ENCODE results near the gene MCHR2.

MCHR2 gene

GRCh38 chr6:99901596-99902384, 92.2 kb downstream of the MCHR2 start:
- no peak for DNase-seq

- no peak for DNase-seq
Measured at GRCh38 chr6:99894815-99895214, 99.2 kb downstream of the MCHR2 start.

GRCh38 chr6:99887066-99887465, 107.0 kb downstream of the MCHR2 start:
- DNase-seq: no peak

GRCh38 chr6:99885051-99885450, 109.0 kb downstream of the MCHR2 start:
- no peak for DNase-seq

GRCh38 chr6:99882128-99882702, 111.8 kb downstream of the MCHR2 start:
- DNase-seq: peak; percentile 46

GRCh38 chr6:99879431-99879830, 114.6 kb downstream of the MCHR2 start:
- DNase-seq: no peak

DNA sequence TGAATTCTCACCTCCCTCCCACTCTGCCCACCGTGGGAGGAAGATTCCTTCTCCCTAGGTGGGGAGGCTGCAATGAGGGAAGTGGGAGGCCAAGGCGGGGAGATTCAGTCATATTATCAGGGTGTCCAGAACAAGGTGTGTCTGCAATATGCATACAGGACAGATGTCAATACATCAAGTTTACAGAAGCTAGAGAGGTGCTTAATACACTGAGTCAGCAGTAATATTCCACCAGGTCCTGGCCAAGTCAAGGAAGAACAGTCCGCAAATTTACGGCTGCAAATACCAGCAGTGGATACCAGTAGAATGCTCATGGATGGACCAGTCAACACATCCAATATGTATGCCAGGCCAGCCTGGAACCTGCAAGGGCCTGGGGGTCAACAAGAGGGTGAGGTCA, 119.0 kb downstream of the MCHR2 start:
- no peak for DNase-seq

DNA sequence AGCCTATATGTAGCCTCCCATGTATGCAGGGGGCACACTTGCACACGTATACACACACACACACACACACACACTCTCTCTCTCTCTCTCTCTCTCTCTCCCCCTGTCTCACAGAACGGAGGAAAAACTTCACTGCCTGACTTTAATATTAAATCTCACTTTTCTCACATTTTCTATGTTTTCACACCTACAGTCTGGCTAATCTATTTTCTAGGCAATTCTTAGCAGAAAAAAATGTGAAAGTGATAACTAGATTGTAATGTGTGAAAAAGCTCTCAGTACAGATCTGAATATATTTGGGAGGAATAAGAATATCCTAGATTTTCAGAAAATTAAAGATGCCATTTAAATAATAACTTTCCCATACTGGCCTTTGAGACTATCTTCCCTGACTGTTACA, 120.9 kb downstream of the MCHR2 start:
- no peak for DNase-seq

- DNase-seq: no peak
Measured at GRCh38 chr6:99871641-99872040, 122.4 kb downstream of the MCHR2 start.

Data from NCI-H2029 (cell line).